GM12875 (cell line): ENCODE results near the gene ZNF260.

ENCODE experiments used
- H3K4me3 ChIP-seq: one replicate; pipeline ENCODE4 v1.5.1; 2011; ENCODE audit warnings: low read depth, low read length, control low read depth
- TF ChIP-seq, protein P1 (sequence below): IDR thresholded peaks from 2 replicates; pipeline ENCODE4 v1.5.1; 2011; ENCODE audit warnings: low read depth, mild to moderate bottlenecking, control low read depth, inconsistent platforms, low read length, moderate library complexity, borderline replicate concordance; ENCODE audit not compliant: insufficient read depth

Gene ZNF260

DNA sequence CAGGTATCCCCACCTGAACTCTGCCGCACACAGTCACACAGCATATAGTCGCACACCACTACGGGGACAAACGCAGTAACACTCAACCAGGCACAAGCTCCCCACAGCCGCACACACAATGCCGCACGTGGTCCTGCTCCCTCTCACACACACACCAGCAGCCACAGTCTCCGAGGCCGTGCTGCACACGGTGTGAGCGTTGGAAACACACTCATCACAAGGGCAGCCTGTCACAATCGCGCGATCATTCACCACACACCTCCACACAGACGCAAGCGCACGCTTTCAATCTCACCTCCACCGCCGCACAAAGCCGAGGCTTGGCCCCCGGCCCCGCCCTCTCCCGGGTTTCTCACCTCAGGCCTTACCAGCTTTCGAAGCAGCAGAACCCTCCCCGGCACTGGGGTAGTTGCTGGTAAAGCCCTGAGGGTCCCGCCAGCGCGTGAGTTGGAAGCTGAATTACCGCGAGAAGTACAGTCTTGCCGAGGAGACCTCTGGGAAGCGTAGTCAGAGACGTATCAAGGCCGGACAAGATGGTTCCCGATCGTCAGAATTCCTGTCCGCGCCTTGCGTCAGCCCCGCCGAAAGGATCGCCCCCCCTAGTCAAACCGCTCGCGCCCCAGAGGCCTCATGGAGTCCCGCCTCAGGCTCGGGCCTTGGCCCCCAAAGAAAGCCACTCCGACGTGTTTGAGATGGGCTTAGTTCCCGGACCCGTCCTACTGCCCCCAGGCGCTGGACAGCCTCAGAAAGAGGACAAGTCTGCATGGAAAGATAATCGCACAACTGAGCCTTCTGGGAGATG lies 38.8 kb downstream of the ZNF260 start, which contains the start of gene ZNF566:
ZNF566 (minus strand) TSS at position 444 of the 802 bp plus-strand sequence. CDS start 13,004 bp downstream, outside the sequence.
- H3K4me3 ChIP-seq: peak within 1 kb of the TSS; percentile 81
- TF ChIP-seq, protein P1, sequence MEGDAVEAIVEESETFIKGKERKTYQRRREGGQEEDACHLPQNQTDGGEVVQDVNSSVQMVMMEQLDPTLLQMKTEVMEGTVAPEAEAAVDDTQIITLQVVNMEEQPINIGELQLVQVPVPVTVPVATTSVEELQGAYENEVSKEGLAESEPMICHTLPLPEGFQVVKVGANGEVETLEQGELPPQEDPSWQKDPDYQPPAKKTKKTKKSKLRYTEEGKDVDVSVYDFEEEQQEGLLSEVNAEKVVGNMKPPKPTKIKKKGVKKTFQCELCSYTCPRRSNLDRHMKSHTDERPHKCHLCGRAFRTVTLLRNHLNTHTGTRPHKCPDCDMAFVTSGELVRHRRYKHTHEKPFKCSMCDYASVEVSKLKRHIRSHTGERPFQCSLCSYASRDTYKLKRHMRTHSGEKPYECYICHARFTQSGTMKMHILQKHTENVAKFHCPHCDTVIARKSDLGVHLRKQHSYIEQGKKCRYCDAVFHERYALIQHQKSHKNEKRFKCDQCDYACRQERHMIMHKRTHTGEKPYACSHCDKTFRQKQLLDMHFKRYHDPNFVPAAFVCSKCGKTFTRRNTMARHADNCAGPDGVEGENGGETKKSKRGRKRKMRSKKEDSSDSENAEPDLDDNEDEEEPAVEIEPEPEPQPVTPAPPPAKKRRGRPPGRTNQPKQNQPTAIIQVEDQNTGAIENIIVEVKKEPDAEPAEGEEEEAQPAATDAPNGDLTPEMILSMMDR: no peak

DNA sequence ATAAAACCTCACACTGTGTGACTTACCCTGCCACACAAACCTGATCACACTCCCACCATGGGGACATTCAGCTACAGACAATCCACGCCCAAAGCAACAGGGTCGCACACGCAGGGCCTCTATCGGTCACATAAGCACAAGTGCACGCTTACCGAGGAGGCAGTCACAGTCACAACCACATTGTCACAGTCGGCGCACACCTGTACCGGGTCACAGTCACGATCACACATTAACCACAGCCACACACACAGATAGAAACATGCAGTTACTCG lies 39.3 kb downstream of the ZNF260 start:
- TF ChIP-seq, protein P1: 0 out of 2 replicates have a peak, but pooled peaks have one; percentile 7
- H3K4me3 ChIP-seq: peak overlapping the region; percentile 81

DNA sequence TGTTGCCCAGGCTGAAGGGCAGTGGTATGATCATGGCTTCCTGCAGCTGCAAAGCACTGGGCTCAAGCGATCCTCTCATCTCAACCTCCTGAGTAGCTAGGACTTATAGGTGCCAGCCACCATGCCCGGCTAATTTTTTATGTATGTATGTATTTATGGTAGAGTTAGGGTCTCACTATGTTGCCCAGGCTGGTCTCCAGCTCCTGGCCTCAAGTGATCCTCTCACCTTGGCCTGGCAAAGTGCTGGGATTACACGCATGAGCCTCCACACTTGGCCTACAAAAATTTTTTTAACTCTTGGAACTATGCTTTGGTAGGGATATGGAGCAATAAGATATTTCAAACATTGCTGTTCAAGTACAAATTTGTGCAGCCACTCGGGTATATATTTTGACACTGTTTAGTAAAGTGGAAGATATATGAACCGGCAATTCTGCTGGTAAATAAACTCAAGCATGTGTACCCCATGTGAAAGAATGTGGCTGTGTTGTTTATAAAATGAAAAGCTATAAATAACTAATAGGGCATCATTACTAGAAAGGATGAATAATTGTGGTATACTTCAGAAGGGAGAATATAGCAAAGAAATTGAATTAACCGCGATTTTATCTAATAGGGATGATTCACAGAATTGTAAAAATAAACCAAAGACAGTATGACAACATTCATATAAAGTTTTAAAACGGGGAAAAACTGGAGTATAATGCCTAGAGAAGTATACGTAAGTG lies 39.8 kb downstream of the ZNF260 start:
- TF ChIP-seq, protein P1: no peak
- peak overlapping the region; percentile 81 for H3K4me3 ChIP-seq

DNA sequence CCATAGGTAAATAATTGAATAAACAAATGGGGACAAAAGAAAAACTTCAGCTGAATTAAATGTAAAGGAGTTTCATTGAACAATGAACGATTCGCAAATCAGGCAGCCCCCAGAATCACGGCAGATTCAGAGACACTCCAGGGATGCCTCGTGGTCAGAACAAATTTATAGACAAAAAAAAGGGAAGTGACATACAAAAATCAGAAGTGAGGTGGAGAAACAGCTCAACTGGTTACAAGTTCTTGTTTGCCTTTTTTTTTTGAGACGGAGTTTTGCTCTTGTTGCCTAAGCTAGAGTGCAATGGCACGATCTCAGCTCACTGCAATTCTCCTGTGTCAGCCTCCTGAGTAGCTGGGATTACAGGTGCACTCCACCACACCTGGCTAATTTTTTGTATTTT lies 44.4 kb downstream of the ZNF260 start:
- TF ChIP-seq, protein P1: no peak
- no peak overlapping the region for H3K4me3 ChIP-seq

DNA sequence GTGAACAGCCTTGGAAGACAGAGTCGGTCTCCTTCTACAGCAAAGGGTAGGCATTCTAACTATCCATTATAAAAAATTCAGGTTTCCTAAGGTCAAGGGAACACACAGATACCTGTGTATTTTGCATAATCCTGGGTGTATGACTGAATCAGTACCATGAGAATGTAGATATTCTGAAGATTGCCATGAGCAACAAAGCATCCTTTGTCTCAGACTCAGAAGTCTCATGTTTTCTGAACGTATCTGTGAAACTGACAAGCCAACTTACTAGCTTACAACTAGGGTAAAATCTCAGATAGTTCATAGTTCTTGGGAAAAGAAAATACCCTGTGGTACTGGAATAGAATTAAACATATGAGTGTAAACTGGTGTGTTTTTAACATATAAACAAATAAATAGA lies 45.2 kb downstream of the ZNF260 start:
- TF ChIP-seq, protein P1: no peak
- H3K4me3 ChIP-seq: no peak overlapping the region
